GM12874 (cell line): ENCODE data around the gene CALHM6.

Experiments used
- TF ChIP-seq, protein P1 (sequence below): IDR thresholded peaks from 2 replicates; pipeline ENCODE4 v1.5.1; 2011; ENCODE audit warnings: low read depth, mild to moderate bottlenecking, control low read depth, low read length, moderate library complexity; ENCODE audit not compliant: insufficient read depth

Gene CALHM6

DNA sequence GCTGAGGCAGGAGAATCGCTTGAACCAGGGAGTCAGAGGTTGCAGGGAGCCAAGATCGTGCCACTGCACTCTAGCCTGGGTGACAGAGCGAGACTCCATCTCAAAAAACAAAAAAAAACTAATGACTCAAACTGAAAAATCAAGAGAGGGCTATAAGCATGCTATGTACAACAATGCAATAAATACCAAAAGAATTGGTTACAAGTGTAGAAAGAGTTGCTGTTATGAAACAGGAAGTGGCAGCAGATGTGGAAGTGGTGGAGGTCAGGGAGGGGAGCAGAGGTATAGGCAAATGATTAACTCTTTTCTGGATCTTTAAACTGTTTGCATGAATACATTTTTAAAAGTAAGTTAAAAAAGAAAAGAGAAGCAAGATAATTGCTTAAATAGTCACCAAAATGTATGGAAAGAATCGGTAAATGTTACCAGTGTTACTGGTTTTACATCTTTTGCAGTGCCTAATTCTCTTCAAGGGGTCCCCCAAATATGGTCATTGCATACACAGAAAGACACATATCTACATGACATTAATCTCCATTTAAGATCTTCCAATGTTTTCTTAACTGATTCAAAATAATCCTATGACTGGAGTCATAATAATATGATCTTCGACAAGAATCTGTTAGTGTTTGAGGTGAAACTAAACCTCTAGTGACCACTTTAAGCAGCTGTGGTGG is 15.0 kb downstream of the CALHM6 start:
- TF ChIP-seq, protein P1, sequence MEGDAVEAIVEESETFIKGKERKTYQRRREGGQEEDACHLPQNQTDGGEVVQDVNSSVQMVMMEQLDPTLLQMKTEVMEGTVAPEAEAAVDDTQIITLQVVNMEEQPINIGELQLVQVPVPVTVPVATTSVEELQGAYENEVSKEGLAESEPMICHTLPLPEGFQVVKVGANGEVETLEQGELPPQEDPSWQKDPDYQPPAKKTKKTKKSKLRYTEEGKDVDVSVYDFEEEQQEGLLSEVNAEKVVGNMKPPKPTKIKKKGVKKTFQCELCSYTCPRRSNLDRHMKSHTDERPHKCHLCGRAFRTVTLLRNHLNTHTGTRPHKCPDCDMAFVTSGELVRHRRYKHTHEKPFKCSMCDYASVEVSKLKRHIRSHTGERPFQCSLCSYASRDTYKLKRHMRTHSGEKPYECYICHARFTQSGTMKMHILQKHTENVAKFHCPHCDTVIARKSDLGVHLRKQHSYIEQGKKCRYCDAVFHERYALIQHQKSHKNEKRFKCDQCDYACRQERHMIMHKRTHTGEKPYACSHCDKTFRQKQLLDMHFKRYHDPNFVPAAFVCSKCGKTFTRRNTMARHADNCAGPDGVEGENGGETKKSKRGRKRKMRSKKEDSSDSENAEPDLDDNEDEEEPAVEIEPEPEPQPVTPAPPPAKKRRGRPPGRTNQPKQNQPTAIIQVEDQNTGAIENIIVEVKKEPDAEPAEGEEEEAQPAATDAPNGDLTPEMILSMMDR = no peak

DNA sequence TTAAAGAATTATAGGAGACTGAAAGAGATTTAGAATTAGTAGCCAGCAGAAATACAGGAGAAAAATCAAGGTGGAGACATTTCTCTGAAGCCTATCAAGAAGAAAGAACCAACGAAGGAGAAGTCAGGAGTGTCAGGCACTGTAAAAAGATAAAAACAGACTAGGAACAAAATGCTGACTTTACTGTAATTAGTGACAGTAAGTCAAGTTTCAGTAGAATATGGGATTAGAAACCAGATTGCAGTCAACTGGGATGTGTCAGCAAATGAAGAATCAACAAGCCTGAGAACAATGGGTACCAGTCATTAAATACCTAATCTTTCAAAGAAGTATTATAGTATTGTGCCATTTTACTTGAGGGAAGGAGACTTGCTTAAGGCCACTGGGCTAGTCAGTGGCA is 21.6 kb downstream of the CALHM6 start:
- TF ChIP-seq, protein P1 = no peak

DNA sequence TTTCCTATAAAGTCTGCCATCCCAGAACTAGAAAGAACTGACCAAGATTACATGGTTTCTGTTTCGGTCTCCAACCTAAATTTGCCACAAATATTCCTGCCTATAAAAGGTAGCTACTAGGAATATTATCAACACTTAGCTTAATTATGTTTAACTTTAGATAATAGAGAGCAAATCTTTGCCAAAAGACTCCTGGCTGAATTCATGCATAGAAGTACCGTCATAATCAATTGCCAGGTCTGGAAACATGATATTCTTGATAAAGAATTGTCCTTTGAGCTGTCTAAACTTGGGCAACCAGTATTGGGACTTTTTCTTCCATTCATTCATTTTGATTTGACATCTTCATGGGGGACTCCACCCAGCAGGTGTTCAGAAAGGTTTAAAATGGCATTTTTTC is 22.4 kb downstream of the CALHM6 start:
- TF ChIP-seq, protein P1 = no peak

DNA sequence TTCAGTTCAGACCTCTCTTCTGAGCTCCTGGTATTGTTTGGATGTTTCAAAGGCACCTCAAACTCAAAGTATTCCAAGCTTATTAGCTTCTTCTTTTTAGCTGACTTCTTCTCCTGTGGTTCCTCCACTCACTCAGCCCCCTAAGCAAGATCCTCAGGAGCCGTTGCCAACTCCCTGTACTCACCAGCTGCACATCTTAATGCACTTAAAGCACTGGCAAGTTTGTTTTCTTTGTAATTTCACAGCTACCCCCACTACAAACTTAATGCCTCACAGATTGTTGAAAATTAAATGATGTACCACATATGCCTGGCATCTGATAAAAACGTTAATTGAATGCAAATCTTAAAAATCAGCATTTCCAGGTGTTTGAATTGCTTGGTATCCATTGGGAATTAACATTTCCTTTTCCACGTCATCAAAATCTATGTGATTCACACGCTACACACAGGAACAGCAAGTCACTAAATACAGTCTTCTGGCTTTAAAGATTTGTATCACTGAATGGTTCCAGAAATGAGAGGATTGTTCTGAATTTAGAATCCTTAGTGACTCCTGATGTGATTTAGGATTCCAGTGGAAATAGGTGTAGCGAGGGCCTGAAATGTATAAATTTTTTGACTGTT is 24.5 kb downstream of the CALHM6 start:
- TF ChIP-seq, protein P1 = no peak

DNA sequence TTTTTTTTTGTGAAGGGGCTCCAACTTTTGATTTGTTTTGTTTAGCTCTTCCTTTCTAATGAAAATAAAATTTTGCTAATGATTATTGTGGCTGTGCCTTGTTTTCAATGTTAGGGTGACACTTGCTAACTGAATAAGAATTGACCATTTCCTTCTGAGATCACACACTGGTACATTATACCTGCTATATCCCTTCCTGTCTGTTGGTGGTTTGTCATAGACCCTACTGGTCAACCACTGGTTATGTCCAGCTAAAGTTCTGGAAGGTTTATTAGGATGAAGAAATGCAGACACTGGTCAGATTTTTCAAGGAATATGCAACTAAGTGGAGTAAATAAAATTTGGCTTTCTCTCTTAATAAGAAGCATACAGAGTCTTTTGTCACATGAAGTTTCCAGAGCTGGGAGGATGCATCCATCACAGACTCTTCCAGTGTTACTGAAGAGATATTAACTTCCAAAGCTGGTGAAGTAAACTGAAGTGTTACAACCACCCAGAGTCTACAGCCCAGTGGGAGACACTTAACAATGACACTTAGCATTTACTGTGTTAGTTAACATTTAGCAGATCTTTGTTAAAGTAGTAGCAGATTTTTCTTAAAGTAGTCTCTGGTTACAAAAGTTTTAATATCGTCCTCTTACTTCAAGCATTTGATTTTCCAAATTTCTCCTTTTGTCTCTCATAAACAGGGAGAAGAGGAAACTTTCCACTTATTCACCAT is 30.6 kb downstream of the CALHM6 start:
- TF ChIP-seq, protein P1 = no peak

DNA sequence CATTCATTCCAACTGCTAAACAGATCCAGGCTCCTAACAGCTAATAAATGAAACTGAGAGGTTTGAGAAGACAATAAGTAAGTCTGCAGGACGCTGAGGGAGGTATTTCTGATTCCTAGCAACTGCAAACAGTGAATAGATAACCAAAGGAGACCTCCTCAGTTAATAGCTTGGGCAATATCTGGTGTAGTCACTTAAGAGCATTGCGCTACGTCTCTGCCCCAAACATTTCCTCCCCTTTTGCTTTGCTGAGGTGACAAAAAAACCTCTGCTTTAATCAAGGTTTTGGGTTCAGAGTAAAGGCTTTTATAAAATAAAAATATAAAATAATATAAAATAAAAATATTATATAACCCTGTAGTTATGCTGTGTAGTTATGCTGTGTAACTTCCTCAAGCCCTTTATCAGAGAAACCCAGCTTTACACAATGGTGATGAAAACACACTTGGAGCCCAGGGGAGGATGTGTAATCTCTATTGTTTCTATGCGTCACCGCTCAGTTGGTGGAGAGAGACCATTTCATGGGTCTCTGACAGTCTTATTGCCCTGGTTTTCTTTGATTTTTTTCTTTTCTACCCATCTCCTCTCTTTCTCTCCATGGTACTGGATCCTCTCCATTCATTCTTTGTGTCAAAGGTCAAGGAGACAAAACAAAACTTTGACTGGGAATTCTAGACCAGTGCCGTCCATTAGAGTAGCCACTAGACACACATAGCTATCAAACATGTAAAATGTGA is 31.3 kb downstream of the CALHM6 start:
- TF ChIP-seq, protein P1 = no peak
